Activated CD4-positive, CD25-positive, alpha-beta regulatory T cell treated with anti-CD3 and anti-CD28 coated beads, Interleukin-2, amount 50 U/mL, for 16 hours (primary cell): ENCODE results near the gene RNF113A.
"Not testable (repeated sequence)": the region's sequence is repeated elsewhere in the genome, so short reads cannot be mapped to it uniquely, and the experiment has no call there.

Experiments
- DNase-seq: peaks from one replicate; pipeline ENCODE4 v3.0.0-alpha.2; 2020; ENCODE audit warnings: low read depth, low spot score

Gene RNF113A

DNA sequence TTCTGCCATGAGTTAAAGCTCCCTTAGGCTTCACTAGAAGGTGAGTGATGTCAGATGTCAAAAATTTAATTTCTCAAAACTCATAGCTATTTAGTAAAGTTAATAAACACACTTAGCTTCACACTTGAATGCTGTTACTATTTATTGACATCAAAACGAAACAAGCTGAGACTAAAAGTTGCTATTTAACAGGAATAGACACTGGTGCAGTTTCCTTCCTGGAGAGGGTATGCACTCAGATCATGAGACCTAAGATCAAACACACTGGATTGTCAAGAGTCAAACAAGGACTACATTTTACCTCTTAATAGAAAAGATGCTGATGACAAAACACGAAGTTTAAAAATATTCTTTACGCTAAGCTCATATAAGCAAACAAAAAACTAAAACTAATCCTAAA lies 37.6 kb downstream of the RNF113A start:
- DNase-seq: no peak

GRCh38 chrX:119828446-119828845 lies 43.1 kb downstream of the RNF113A start:
- no peak for DNase-seq

DNA sequence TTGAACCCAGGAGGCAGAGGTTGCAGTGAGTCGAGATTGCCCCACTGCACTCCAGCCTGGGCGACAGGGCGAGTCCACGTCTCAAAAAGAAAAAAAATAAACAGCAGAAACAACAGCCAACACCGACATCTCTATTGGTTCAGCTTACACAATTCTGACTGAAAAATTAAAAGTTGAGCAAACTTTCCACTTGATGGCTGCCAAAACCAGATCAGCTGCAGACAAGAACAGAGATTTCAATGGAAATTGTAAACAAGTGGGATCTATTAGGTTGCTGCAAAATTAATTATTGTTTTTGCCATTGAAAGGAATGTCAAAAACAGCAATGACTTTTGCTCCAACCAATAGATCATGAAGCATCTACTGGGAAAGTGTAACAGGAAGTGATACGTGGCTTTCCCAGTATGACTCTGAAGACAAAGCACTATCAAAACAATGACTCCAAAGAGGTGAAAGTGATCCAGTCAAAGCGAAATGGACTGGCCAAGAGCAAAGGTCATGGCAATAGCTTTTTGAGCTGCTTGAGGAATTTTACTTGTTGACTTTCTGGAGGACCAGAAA lies 45.1 kb downstream of the RNF113A start:
- no peak for DNase-seq

GRCh38 chrX:119824221-119824620 lies 47.3 kb downstream of the RNF113A start:
- DNase-seq: not testable (repeated sequence)

DNA sequence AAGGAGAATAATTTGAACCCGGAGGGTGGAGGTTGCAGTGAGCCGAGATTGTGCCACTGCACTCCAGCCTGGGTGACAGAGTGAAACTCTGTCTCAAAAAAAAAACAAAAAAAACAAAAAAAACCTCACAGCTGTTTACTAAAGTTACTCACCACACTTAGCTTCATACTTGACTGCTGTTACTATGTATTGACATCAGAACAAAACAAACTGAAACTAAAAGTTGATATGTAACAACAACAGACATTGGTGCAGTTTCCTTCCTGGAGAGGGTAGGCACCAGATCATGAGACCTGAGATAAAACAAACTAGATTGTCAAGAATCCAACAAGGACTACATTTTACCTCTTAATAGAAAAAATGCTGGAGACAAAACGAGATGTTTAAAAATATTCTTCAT lies 49.8 kb downstream of the RNF113A start:
- not testable (repeated sequence) for DNase-seq
